ENCODE results near the gene OASL.
"Not testable (repeated sequence)": the region's sequence is repeated elsewhere in the genome, so short reads cannot be mapped to it uniquely, and the experiment has no call there.

Gene OASL

GRCh38 chr12:121053706-121054105 lies 14.7 kb upstream of the OASL start:
- TF ChIP-seq CTCF (IDR thresholded peaks at IDR 0.05; ENCODE audit: low read depth, low read length, missing control alignments): no peak

GRCh38 chr12:121050725-121051124 lies 11.7 kb upstream of the OASL start:
- DNase-seq (ENCODE audit: low read depth): no peak
- TF ChIP-seq CTCF (IDR thresholded peaks at IDR 0.05; ENCODE audit: low read depth, low read length, missing control alignments): no peak
- no peak overlapping the region for H3K4me3 ChIP-seq (ENCODE audit: low read depth, low read length)

More at GRCh38 chr12:121053706-121054105, 14.7 kb upstream of the OASL start:
- no peak overlapping the region for H3K4me3 ChIP-seq (ENCODE audit: low read depth, low read length)
- no peak for DNase-seq (ENCODE audit: low read depth)

GRCh38 chr12:121048442-121048841 lies 9.4 kb upstream of the OASL start:
- no peak for TF ChIP-seq CTCF (IDR thresholded peaks at IDR 0.05; ENCODE audit: low read depth, low read length, missing control alignments)
- no peak overlapping the region for H3K4me3 ChIP-seq (ENCODE audit: low read depth, low read length)
- DNase-seq (ENCODE audit: low read depth): no peak

- not testable (repeated sequence) for DNase-seq (ENCODE audit: low read depth)
Observed at GRCh38 chr12:121047400-121047799, 8.4 kb upstream of the OASL start.

GRCh38 chr12:121043067-121043466 lies 4.0 kb upstream of the OASL start:
- H3K4me3 ChIP-seq (ENCODE audit: low read depth, low read length): no peak overlapping the region
- TF ChIP-seq CTCF (IDR thresholded peaks at IDR 0.05; ENCODE audit: low read depth, low read length, missing control alignments): no peak
- no peak for DNase-seq (ENCODE audit: low read depth)

More at GRCh38 chr12:121047400-121047799, 8.4 kb upstream of the OASL start:
- not testable (repeated sequence) for H3K4me3 ChIP-seq (ENCODE audit: low read depth, low read length)

- no peak for TF ChIP-seq CTCF (IDR thresholded peaks at IDR 0.05; ENCODE audit: low read depth, low read length, missing control alignments)
- no peak for DNase-seq (ENCODE audit: low read depth)
- no peak overlapping the region for H3K4me3 ChIP-seq (ENCODE audit: low read depth, low read length)
Observed at GRCh38 chr12:121036810-121037326, 2.2 kb downstream of the OASL start.

GRCh38 chr12:121034616-121035305 lies 4.3 kb downstream of the OASL start:
- no peak for DNase-seq (ENCODE audit: low read depth)
- no peak overlapping the region for H3K4me3 ChIP-seq (ENCODE audit: low read depth, low read length)
- TF ChIP-seq CTCF (IDR thresholded peaks at IDR 0.05; ENCODE audit: low read depth, low read length, missing control alignments): no peak

Measured in GM12864 (cell line).